HepG2 (cell line): ENCODE results near the gene C5AR2. TPM values are rescaled to one million over a fixed set of nuclear protein-coding genes. Genes with fewer than 3 reads are reported as not detected.

Source experiments
- ARNT2 ChIP-seq: sonication (generic); formaldehyde crosslinking; IDR thresholded peaks from 2 replicates; pipeline ENCODE4 v1.8.0; 2022; ENCODE audit warnings: mild to moderate bottlenecking, low read depth, missing genetic modification reagents, moderate library complexity
- ATF4 ChIP-seq, 2 experiments: fragments of 450-650 bp in 1 of 2; sonication (generic) in 1 of 2; formaldehyde crosslinking; IDR thresholded peaks; 2 replicates each; pipeline versions ENCODE4 v1.5.0 to v1.8.0; 2020 to 2022; ENCODE audit warnings: mild to moderate bottlenecking in 1 of 2, missing genetic modification reagents in 1 of 2
- CREM ChIP-seq, 2 experiments: sonication (generic) in 1 of 2; formaldehyde crosslinking in 1 of 2; IDR thresholded peaks; 2 replicates each; pipeline versions ENCODE4 v1.4.0 to v1.6.1; 2016 to 2020; ENCODE audit warnings: antibody characterized with exemption in 1 of 2, mild to moderate bottlenecking in 1 of 2, missing genetic modification reagents in 1 of 2
- CTCF ChIP-seq: sonication (generic); formaldehyde crosslinking; IDR thresholded peaks from 2 replicates; pipeline ENCODE4 v1.5.0; 2020; ENCODE audit warnings: mild to moderate bottlenecking, missing genetic modification reagents, moderate library complexity
- FIP1L1 ChIP-seq: fragments of 200-400 bp; formaldehyde crosslinking; IDR thresholded peaks from 2 replicates; pipeline ENCODE4 v1.6.1; 2018; ENCODE audit warnings: low read depth, mild to moderate bottlenecking, low read length, moderate library complexity, borderline replicate concordance; ENCODE audit not compliant: insufficient read depth
- FOSL2 ChIP-seq: sonication (generic); formaldehyde crosslinking; IDR thresholded peaks from 2 replicates; pipeline ENCODE4 v1.4.0; 2020; ENCODE audit warnings: missing genetic modification reagents
- HNRNPK ChIP-seq: fragments of 200-400 bp; formaldehyde crosslinking; IDR thresholded peaks from 2 replicates; pipeline ENCODE4 v1.6.1; 2018; ENCODE audit warnings: low read length, low read depth, moderate library complexity, mild to moderate bottlenecking; ENCODE audit not compliant: poor library complexity, severe bottlenecking
- JUN ChIP-seq: sonication (generic); formaldehyde crosslinking; IDR thresholded peaks from 2 replicates; pipeline ENCODE4 v1.4.0; 2020; ENCODE audit warnings: mild to moderate bottlenecking, missing genetic modification reagents
- NR2F2 ChIP-seq: IDR thresholded peaks from 2 replicates; pipeline ENCODE4 v1.6.1; 2012; ENCODE audit warnings: low read depth, inconsistent platforms, borderline replicate concordance
- RARG ChIP-seq: sonication (generic); formaldehyde crosslinking; IDR thresholded peaks from 2 replicates; pipeline ENCODE4 v1.4.0; 2020; ENCODE audit warnings: low read depth, mild to moderate bottlenecking, missing genetic modification reagents
- TAF1 ChIP-seq: sonication (generic); formaldehyde crosslinking; IDR thresholded peaks from 2 replicates; pipeline ENCODE4 v1.4.0; 2020; ENCODE audit warnings: missing genetic modification reagents
- TFDP2 ChIP-seq: sonication (generic); formaldehyde crosslinking; IDR thresholded peaks from 2 replicates; pipeline ENCODE4 v1.4.0; 2020; ENCODE audit warnings: missing genetic modification reagents
- YY1 ChIP-seq: IDR thresholded peaks from 2 replicates; pipeline ENCODE4 v1.6.1; 2011; ENCODE audit warnings: low read length, low read depth, moderate library complexity, mild to moderate bottlenecking; ENCODE audit not compliant: insufficient read depth, insufficient replicate concordance
- ZC3H13 ChIP-seq: sonication (generic); formaldehyde crosslinking; IDR thresholded peaks from 2 replicates; pipeline ENCODE4 v1.8.1; 2023; ENCODE audit warnings: mild to moderate bottlenecking, missing genetic modification reagents, moderate library complexity
- ZKSCAN1 ChIP-seq: fragments of 150-350 bp; IDR thresholded peaks from 2 replicates; pipeline ENCODE4 v1.6.1; 2014; ENCODE audit warnings: low read length
- ZNF256 ChIP-seq: sonication (generic); formaldehyde crosslinking; conservative IDR thresholded peaks from 2 replicates; pipeline ENCODE4 v1.4.0; 2020; ENCODE audit warnings: missing genetic modification reagents
- ZNF431 ChIP-seq: sonication (generic); formaldehyde crosslinking; IDR thresholded peaks from 2 replicates; pipeline ENCODE4 v1.9.0; 2022; ENCODE audit warnings: missing genetic modification reagents, low read depth, mild to moderate bottlenecking, borderline replicate concordance
- ZNF574 ChIP-seq: sonication (generic); formaldehyde crosslinking; IDR thresholded peaks from 2 replicates; pipeline ENCODE4 v1.4.0; 2020; ENCODE audit warnings: missing genetic modification reagents
- ZNF713 ChIP-seq: sonication (generic); formaldehyde crosslinking; IDR thresholded peaks from 2 replicates; pipeline ENCODE4 v1.4.0; 2020; ENCODE audit warnings: mild to moderate bottlenecking, missing genetic modification reagents
- polyA plus RNA-seq, 8 experiments: library from polyadenylated mRNA; depleted of rRNA in 3 of 8; stranded (reverse) in 7 of 8; unstranded in 1 of 8; fragments of >200 nt; fragmentation: Illumina TruSeq in 4 of 8; extraction: Trizol in 4 of 8; gene quantifications; 2 replicates each; pipeline versions ENCODE4 v1.2.1 to v1.2.3, GENCODE V29; 2011 to 2016; ENCODE audit warnings: low read depth in 4 of 8, missing spikeins in 1 of 8, mixed read lengths in 1 of 8; ENCODE audit not compliant: insufficient read depth in 1 of 8
- total RNA-seq, 5 experiments: library from RNA; depleted of rRNA; stranded (reverse); fragments of >200 nt; fragmentation: Illumina TruSeq; extraction: Trizol; gene quantifications; 2 replicates each; pipeline ENCODE4 v1.2.3, GENCODE V29; 2016; ENCODE audit warnings: low read depth in 1 of 5

The C5AR2 gene
- total and polyA plus RNA-seq, 2 of the 13 experiments (the other 11 are each of a cell fraction or from before 2014, with no cell fraction given) = 0.09 to 0.24 TPM

GRCh38 chr19:47348819-47349795 is 17.1 kb downstream of the C5AR2 start, which contains the start of gene DHX34 (continued):
- 0 out of 2 replicates have a peak, but pooled peaks have one; percentile 88 for TF ChIP-seq FIP1L1
- peak; percentile 47 for TF ChIP-seq JUN (CRISPR knock-in tag)
- TF ChIP-seq ZKSCAN1 = no peak
- peak; percentile 46; the same call in 1 of the 2 replicates for TF ChIP-seq TAF1
- TF ChIP-seq ATF4 (CRISPR knock-in tag; IDR thresholded peaks at IDR 0.05) = no peak
- peak; percentile 59 for TF ChIP-seq TFDP2 (CRISPR knock-in tag)
- TF ChIP-seq ZNF431 (CRISPR knock-in tag) = no peak
- peak; percentile 69 for TF ChIP-seq YY1
- no peak for TF ChIP-seq NR2F2
- TF ChIP-seq ZNF713 (CRISPR knock-in tag) = 0 out of 2 replicates have a peak, but pooled peaks have one; percentile 35
- TF ChIP-seq CREM (IDR thresholded peaks at IDR 0.05) = peak; percentile 56; the same call in 1 of the 2 replicates
- no peak for TF ChIP-seq CREM (CRISPR knock-in tag; IDR thresholded peaks at IDR 0.05)
- peak; percentile 51 for TF ChIP-seq ZNF574
- TF ChIP-seq CTCF (CRISPR knock-in tag) = peak; percentile 98
- TF ChIP-seq ZC3H13 (CRISPR knock-in tag) = 0 out of 2 replicates have a peak, but pooled peaks have one; percentile 49
- no peak for TF ChIP-seq ZNF256 (CRISPR knock-in tag)
- no peak for TF ChIP-seq RARG (CRISPR knock-in tag)
- peak; percentile 28; the same call in 1 of the 2 replicates for TF ChIP-seq FOSL2
- TF ChIP-seq ARNT2 (CRISPR knock-in tag) = 0 out of 2 replicates have a peak, but pooled peaks have one; percentile 4
- peak; percentile 33 for TF ChIP-seq HNRNPK
